Muscle of leg (tissue), 16 donors: ENCODE measurements around the gene DENND2C. TPM values are rescaled to one million over a fixed set of nuclear protein-coding genes. Genes with fewer than 3 reads are reported as not detected.

Source experiments
- DNase-seq: peaks from one replicate; pipeline ENCODE4 v3.0.0; 2013
- H3K27ac ChIP-seq: one replicate; pipeline ENCODE4 v1.5.1; 2013; ENCODE audit warnings: mild to moderate bottlenecking, low read length, control low read depth
- H3K27me3 ChIP-seq: one replicate; pipeline ENCODE4 v1.6.1; 2013; ENCODE audit warnings: low read length; ENCODE audit not compliant: control insufficient read depth, insufficient read depth
- H3K36me3 ChIP-seq: one replicate; pipeline ENCODE4 v1.6.1; 2013; ENCODE audit warnings: low read length; ENCODE audit not compliant: control insufficient read depth, insufficient read depth
- H3K4me1 ChIP-seq: one replicate; pipeline ENCODE4 v1.6.1; 2013; ENCODE audit warnings: low read length; ENCODE audit not compliant: control insufficient read depth, insufficient read depth
- H3K4me3 ChIP-seq: one replicate; pipeline ENCODE4 v1.5.1; 2013; ENCODE audit warnings: low read length, control low read depth
- H3K9me3 ChIP-seq: replicated peaks from 2 replicates; pipeline ENCODE4 v1.6.1; 2013; ENCODE audit warnings: low read depth, low read length; ENCODE audit not compliant: control insufficient read depth
- WGBS: methylation state at CpG from one replicate; pipeline ENCODE4 v1.1.5; 2013; ENCODE audit warnings: missing lambda C conversion rate; ENCODE audit not compliant: insufficient coverage; 5-methylcytosine and 5-hydroxymethylcytosine counted together
- long read RNA-seq, 11 donors: transcript quantifications; one replicate each; lab custom pipeline, GENCODE V29; 2026
- polyA plus RNA-seq, 8 donors: library from polyadenylated mRNA; unstranded; fragments of 120-200 nt; gene quantifications; one replicate each; pipeline versions ENCODE4 v1.2.1 to v1.2.3, GENCODE V29; 2013; ENCODE audit warnings: inconsistent platforms in 1 of 8, low replicate concordance in 1 of 8; ENCODE audit not compliant: insufficient read length in 8 of 8, insufficient read depth in 1 of 8
- total RNA-seq: library from RNA; stranded (reverse); fragments of 120-200 nt; gene quantifications from one replicate; pipeline ENCODE4 v1.2.4, GENCODE V29; 2013

The DENND2C gene, protein sequence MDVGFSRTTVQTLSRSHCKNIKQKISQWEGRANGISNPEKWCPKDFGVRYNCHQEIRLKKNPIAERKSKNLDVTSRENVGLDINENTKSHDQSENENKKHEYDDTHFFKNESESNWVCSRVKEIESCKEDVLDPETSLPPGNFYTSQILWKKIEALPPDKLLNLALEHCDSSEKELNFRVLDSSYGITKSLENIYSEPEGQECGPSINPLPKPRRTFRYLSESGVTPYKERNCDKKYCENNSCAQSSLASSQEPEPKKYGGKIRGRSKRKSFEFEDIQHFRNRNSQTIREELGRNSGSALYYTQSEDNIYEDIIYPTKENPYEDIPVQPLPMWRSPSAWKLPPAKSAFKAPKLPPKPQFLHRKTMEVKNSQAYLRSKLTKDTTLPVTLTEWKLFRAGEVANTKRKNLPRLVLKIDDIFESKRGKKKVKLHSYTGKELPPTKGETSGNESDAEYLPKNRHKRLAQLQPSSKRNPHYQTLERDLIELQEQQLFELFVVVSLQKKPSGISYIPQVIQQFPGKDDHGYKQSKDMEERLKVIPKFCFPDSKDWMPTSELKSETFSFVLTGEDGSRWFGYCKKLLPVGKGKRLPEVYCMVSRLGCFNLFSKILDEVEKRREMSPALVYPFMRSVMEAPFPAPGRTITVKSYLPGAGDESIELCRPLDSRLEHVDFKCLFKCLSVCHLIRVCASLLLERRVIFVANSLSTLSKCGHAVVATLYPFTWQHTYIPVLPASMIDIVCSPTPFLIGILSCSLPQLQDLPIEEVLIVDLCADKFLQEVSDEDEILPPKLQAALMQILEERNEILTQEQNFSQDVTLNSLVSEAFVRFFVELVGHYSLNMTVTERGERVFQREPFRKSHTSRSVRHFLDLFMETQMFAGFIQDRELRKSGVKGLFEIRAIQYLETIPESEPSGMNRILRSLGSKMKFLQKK
- total RNA-seq (7.4 TPM), polyA plus RNA-seq (1 to 10 TPM; 2.7 to 9.0 (median 5.0) TPM)
- long read RNA-seq, donor 1: 0 reads
- long read RNA-seq, donor 2: 0 reads
- long read RNA-seq, donor 3: 0 reads
- long read RNA-seq, donor 4: 0 reads
- long read RNA-seq, donor 5: 0 reads
- long read RNA-seq, donor 6: 0 reads
- long read RNA-seq, donor 7: 0 reads
- long read RNA-seq, donor 8: 0 reads
- long read RNA-seq, donor 9: 0 reads
- long read RNA-seq, donor 10: 0 reads
- long read RNA-seq, donor 11: 0 reads

DNA sequence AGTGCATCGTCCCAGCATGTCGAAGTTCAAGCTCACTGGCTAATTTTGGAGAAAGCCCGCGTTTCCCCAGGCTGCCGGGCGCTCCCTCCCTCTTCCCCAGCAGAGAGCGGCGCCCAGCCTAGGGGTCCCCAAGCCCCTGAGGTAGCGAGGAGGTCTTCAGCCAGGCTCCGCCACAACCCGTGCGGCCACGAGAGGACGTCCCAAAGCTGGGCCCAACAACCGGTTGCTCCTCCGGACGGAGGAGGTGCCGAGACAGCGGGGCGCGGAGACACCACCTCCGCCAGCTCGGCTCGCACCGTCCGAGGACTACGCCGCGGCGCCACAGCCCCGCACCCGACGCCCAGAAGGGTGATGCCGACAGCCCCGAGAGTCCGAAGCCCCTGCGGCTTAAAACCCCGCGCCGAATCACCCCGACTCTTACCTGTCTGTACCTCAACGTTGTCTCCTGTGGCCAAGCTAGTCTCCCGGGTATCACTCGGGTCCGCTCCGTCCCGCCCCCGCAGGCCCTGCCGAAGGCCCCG lies at the start of gene DENND2C:
DENND2C (minus strand) TSS at position 488 of the 521 bp plus-strand sequence. CDS start 44,065 bp downstream, outside the sequence.
- Histone ChIP-seq H3K36me3 (no peaks in the 10 kb centered on the region), H3K9me3 (no peaks in the 10 kb centered on the region), H3K27ac (peak within 1 kb of the TSS; percentile 85), H3K27me3 (peaks cover 3% of the 10 kb centered on the region), H3K4me1 (peaks cover 5% of the 10 kb centered on the region), H3K4me3 (peak within 1 kb of the TSS; percentile 83)
- DNase-seq: no peak
- 0% methylated on average over 50 of the region's 50 CpGs for WGBS

DNA sequence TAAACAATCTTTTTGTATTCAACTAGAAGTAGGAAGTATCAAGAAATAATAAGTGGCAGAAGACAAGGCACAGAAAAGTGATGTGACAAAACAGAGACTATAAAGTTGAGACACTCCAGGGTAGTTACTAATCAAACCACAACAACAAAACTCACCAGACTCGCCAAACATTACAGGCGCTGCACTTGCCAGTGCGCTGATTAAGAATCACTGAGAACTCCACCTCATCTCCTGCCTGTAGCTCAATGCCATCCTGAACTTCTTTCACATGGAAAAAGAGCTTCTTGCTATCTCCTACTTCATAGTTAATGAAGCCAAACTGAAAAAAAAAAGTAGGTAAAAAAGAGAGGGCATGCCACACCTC lies 49.6 kb upstream of the DENND2C start:
- Histone ChIP-seq H3K27ac (no peak overlapping the region), H3K9me3 (no peaks in the 10 kb centered on the region), H3K4me1 (peaks cover 3% of the 10 kb centered on the region), H3K27me3 (no peaks in the 10 kb centered on the region), H3K4me3 (no peak overlapping the region), H3K36me3 (peaks cover 46% of the 10 kb centered on the region)
- DNase-seq: no peak
- no CpG with 5 or more reads among the region's 3 CpGs for WGBS

DNA sequence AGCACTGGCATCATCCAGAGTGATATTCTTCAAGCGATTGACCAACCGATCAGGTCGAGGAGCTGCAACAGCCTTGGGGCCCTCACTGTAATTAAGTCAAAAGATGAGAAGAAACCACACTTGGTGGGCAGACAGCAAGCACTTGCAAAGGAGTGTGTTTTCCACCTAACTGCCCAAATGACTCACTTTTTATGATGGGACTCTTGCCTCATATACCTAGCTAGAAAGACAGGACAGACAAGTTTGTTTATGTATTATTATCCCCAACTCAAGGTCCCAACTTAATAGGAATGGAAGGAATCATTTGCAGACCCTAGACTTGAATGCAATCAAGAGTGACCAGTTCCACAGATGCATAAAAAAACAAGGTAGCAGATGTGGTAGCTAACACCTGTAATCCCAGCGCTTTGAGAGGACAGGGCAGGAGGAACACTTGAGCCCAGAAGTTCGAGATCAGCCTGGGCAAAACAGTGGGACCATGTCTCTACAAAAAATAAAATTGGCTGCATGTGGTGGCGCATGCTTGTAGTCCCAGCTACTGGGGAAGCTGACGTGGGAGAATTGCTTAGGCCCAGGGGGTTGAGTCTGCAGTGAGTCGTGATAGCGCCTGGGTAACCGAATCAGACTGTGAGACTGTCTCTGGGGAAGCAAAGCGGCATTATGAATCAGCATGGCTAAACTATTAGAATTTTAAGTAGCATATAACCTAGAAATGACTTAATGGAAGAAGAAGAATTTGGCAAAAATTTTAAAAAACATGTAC lies 49.0 kb upstream of the DENND2C start:
- Histone ChIP-seq H3K9me3 (no peaks in the 10 kb centered on the region), H3K27me3 (no peaks in the 10 kb centered on the region), H3K36me3 (peaks cover 43% of the 10 kb centered on the region), H3K27ac (no peak overlapping the region), H3K4me3 (no peak overlapping the region), H3K4me1 (peaks cover 3% of the 10 kb centered on the region)
- DNase-seq: no peak
- WGBS: 85% methylated on average over 7 of the region's 11 CpGs

GRCh38 chr1:114716304-114717170 lies 46.7 kb upstream of the DENND2C start, which contains the start of gene NRAS:
TSS of gene NRAS (minus strand) at chr1:114716771. CDS start at chr1:114716160, 611 bp downstream.
- Histone ChIP-seq H3K27me3 (no peaks in the 10 kb centered on the region), H3K36me3 (peaks cover 44% of the 10 kb centered on the region), H3K4me1 (peaks cover 3% of the 10 kb centered on the region), H3K4me3 (peak within 1 kb of the TSS; percentile 92), H3K9me3 (no peaks in the 10 kb centered on the region), H3K27ac (peak within 1 kb of the TSS; percentile 96)
- peak; percentile 98 for DNase-seq
- WGBS: 0% methylated on average over 34 of the region's 38 CpGs

- peak overlapping the region; percentile 96 for H3K27ac ChIP-seq
- no peaks in the 10 kb centered on the region for H3K27me3 ChIP-seq
- DNase-seq: no peak
- no peaks in the 10 kb centered on the region for H3K9me3 ChIP-seq
- WGBS: 0% methylated on average over 1 of the region's 4 CpGs
- peaks cover 43% of the 10 kb centered on the region for H3K36me3 ChIP-seq
- H3K4me1 ChIP-seq: peaks cover 3% of the 10 kb centered on the region
- H3K4me3 ChIP-seq: peak overlapping the region; percentile 92
Observed at GRCh38 chr1:114715952-114716303, 46.1 kb upstream of the DENND2C start.

- no peak for DNase-seq
Observed at GRCh38 chr1:114712977-114713376, 43.1 kb upstream of the DENND2C start.

DNA sequence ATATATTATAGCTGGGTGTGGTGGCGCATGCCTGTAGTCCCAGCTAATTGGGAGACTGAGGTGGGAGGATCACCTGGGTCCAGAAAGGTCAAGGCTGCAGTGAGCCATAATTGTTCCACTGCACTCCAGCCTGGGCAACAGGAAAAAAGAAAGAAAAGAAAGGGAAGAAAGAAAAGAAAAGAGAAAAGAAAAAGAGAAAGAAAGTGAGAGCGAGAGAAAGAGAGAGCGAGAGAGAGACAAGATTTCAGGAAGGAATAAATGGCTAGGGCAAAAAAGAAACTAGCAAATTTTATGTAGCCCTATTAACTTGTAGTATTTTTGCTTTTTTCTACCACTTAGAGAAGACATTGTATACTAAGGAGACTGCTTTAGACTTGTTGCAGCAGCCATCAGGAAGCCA lies 40.5 kb upstream of the DENND2C start:
- Histone ChIP-seq H3K36me3 (peaks cover 50% of the 10 kb centered on the region), H3K4me1 (no peaks in the 10 kb centered on the region), H3K4me3 (no peak overlapping the region), H3K27ac (no peak overlapping the region), H3K9me3 (no peaks in the 10 kb centered on the region), H3K27me3 (no peaks in the 10 kb centered on the region)
- no peak for DNase-seq
- no CpG with 5 or more reads among the region's 3 CpGs for WGBS

More at GRCh38 chr1:114712977-114713376, 43.1 kb upstream of the DENND2C start:
- H3K27ac ChIP-seq: no peak overlapping the region
- no peaks in the 10 kb centered on the region for H3K27me3 ChIP-seq
- peaks cover 3% of the 10 kb centered on the region for H3K4me1 ChIP-seq
- peaks cover 43% of the 10 kb centered on the region for H3K36me3 ChIP-seq
- H3K9me3 ChIP-seq: no peaks in the 10 kb centered on the region
- H3K4me3 ChIP-seq: no peak overlapping the region
- no CpG with 5 or more reads among the region's 4 CpGs for WGBS

GRCh38 chr1:114707604-114708003 lies 37.8 kb upstream of the DENND2C start:
- peaks cover 40% of the 10 kb centered on the region for H3K36me3 ChIP-seq
- WGBS: 100% methylated on average over 2 of the region's 2 CpGs
- no peaks in the 10 kb centered on the region for H3K27me3 ChIP-seq
- no peak overlapping the region for H3K4me3 ChIP-seq
- H3K27ac ChIP-seq: no peak overlapping the region
- no peaks in the 10 kb centered on the region for H3K4me1 ChIP-seq
- no peaks in the 10 kb centered on the region for H3K9me3 ChIP-seq
- no peak for DNase-seq
